ENCODE measurements around the gene NPM1.

NPM1 gene

DNA sequence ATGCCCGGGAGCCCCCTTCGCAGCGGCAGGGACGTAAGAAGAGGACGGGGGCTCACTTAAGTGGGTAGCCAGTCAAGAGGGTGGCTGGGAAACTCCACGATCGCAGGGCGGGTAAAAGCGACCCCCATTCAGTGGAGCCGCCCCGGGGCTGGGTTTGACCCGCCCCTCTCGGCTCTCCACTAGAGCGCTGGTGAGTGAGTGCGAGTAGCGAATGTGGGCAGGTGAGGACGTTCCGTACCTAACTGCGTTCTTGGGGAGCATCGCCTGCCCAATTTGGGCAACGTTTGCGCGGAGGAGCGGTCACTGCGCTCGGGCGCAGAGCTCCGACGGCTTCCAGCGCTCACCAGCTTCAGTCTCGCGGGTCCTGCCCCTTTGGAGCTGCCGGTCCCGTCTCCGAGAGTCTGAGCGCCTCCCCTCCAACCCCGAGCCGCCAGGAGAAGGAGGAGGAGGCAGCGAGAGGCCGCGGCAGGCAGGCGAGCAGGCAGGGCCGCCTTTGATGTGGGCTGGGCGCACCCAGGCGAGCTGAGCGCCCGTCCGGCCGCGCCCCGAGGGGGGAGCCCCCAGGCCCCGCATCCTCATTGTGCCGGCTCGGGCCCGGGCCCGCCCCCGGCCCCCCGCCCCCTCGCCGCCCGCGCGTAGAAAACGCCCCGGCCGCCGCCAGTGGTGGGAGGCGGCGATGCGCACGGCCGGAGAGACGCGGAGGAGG is 31.5 kb downstream of the NPM1 start, which contains the start of gene FGF18:
FGF18 (plus strand) TSS at position 666 of the 706 bp plus-strand sequence. CDS start 553 bp downstream, outside the sequence.
- peak; percentile 78 for DNase-seq (ENCODE audit: low spot score)
- in situ Hi-C loops (cut with MboI; ENCODE audit: low sequenced_read_pairs, unreplicated experiment): loop anchor here (25.0 kb wide), 1 partner anchor 618 kb away; no protein-coding TSS in a partner anchor
- TF ChIP-seq, protein P1, sequence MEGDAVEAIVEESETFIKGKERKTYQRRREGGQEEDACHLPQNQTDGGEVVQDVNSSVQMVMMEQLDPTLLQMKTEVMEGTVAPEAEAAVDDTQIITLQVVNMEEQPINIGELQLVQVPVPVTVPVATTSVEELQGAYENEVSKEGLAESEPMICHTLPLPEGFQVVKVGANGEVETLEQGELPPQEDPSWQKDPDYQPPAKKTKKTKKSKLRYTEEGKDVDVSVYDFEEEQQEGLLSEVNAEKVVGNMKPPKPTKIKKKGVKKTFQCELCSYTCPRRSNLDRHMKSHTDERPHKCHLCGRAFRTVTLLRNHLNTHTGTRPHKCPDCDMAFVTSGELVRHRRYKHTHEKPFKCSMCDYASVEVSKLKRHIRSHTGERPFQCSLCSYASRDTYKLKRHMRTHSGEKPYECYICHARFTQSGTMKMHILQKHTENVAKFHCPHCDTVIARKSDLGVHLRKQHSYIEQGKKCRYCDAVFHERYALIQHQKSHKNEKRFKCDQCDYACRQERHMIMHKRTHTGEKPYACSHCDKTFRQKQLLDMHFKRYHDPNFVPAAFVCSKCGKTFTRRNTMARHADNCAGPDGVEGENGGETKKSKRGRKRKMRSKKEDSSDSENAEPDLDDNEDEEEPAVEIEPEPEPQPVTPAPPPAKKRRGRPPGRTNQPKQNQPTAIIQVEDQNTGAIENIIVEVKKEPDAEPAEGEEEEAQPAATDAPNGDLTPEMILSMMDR (IDR thresholded peaks at IDR 0.05; ENCODE audit: borderline replicate concordance, control extremely low read depth, extremely low read depth, insufficient read depth, missing control alignments): no peak

DNA sequence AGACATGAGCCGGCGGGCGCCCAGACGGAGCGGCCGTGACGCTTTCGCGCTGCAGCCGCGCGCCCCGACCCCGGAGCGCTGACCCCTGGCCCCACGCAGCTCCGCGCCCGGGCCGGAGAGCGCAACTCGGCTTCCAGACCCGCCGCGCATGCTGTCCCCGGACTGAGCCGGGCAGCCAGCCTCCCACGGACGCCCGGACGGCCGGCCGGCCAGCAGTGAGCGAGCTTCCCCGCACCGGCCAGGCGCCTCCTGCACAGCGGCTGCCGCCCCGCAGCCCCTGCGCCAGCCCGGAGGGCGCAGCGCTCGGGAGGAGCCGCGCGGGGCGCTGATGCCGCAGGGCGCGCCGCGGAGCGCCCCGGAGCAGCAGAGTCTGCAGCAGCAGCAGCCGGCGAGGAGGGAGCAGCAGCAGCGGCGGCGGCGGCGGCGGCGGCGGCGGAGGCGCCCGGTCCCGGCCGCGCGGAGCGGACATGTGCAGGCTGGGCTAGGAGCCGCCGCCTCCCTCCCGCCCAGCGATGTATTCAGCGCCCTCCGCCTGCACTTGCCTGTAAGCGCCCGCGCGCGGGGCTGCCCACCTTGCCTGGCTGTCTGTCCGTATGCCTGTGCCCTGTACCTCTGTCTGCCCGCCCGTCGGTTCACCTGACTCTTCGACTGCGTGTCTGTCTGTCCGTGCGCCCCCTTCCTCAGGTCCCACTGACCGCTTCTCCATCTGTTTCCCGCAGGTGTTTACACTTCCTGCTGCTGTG is 32.2 kb downstream of the NPM1 start:
- TF ChIP-seq, protein P1 (IDR thresholded peaks at IDR 0.05; ENCODE audit: borderline replicate concordance, control extremely low read depth, extremely low read depth, insufficient read depth, missing control alignments): no peak
- in situ Hi-C loops (cut with MboI; ENCODE audit: low sequenced_read_pairs, unreplicated experiment): loop anchor here (25.0 kb wide), 1 partner anchor 617 kb away; no protein-coding TSS in a partner anchor
- DNase-seq (ENCODE audit: low spot score): peak; percentile 65

DNA sequence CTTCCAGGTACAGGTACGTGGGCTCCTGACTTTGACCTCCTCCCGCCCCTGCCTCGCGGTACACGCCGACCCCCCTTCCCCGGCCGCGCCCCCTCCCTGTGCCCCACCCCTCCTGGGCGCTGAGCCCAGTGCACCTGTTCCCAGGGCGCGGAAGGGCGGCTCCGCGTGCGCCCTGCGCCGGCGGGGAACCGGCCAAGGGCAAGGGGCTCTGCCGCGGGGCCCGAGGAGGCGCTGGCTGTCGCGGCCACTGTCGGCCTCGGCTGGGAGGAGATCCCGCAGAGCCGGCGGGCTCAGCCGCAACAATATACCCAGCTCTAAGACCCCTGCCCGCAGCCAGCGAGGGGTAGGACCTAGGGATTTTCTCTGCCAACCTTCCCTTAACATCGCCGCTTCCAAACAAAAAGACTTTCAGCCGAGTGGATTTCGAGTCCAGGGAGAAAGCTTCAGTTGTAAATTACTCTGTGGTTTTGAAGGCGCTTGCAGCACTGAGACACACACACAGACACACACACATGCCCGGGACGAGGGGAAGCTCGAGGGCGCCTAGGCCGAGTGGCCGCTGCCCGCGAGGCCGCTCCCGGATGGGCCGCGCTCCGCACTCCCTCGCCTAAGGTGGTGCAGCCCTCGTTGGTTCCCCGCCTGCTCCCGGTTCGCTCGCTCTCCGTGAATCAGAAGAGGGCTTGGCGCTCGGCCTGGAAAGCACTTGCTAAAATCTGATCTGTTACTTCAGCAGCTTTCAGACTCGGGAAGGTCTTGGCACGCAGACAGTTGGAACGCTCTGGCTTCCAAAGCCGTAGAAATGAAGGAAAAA is 33.0 kb downstream of the NPM1 start:
- TF ChIP-seq, protein P1 (IDR thresholded peaks at IDR 0.05; ENCODE audit: borderline replicate concordance, control extremely low read depth, extremely low read depth, insufficient read depth, missing control alignments): no peak
- no peak for DNase-seq (ENCODE audit: low spot score)
- in situ Hi-C loops (cut with MboI; ENCODE audit: low sequenced_read_pairs, unreplicated experiment): loop anchor here (25.0 kb wide), 1 partner anchor 617 kb away; no protein-coding TSS in a partner anchor

DNA sequence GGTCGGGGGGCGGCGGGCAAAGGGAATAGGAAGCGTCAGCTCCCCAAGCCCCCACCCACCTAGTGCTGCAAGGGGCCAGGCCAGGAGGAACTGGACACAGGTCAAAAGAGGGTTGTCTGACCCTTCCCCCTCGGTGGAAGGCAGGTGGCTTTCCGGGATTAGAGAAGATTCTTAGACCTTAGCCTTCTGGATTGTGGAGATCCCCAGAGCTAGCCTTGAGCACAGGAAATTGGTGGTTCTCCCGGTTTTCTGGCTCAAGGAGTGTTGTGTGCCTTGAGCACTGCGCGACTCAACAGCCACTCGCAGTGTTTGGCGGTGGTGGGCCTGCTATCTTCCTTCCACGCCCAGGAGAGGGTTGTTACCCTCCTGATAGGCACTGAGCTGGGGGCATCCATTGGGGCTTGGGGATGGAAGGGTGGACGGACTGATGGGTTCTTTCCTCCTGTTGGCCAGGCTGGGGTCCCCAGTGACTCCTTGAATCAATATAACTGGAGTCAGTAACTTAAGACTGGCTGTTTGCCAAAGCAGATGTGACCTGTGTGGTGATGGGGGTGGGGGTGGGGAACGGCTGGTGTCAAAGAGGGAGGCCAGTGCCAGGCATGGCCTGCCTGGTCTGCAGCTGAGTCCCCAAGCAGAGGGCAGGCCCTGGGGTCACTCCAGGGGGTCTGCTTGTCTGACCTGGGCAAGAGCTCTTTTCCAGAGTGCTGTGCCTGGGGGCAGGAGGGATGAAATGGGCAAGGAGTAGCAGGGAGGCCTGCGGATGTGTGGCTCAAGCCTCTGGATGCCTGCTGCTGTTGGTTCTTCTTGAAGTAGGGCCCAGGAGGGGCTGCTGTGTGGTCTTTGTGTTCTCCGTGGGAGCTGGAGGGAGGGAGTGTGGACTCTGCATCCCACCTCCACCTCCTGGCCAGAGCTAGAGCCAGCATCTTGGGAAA is 33.9 kb downstream of the NPM1 start:
- in situ Hi-C loops (cut with MboI; ENCODE audit: low sequenced_read_pairs, unreplicated experiment): loop anchor here (25.0 kb wide), 1 partner anchor 616 kb away; no protein-coding TSS in a partner anchor
- TF ChIP-seq, protein P1 (IDR thresholded peaks at IDR 0.05; ENCODE audit: borderline replicate concordance, control extremely low read depth, extremely low read depth, insufficient read depth, missing control alignments): no peak
- no peak for DNase-seq (ENCODE audit: low spot score)

DNA sequence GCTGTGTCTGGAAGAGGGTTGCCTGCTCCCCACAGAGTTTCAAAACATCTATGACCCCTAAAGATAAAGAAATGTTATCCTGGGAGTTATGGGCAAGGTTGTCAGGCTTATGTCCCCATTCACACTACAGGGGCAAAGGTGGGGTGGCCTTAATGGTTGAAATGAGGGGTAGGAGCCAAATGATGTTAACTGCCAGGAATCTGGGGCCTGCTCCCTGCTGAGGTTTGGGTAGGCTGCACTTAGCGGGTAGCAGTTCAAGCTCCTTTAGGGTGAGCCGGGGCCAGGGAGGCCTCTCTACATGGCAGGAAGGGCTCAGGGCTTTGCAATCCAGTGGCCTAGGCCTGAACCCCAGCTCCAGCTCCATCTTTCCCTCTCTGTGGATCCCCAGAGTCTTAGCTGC is 34.8 kb downstream of the NPM1 start:
- in situ Hi-C loops (cut with MboI; ENCODE audit: low sequenced_read_pairs, unreplicated experiment): loop anchor here (25.0 kb wide), 1 partner anchor 615 kb away; no protein-coding TSS in a partner anchor
- TF ChIP-seq, protein P1 (IDR thresholded peaks at IDR 0.05; ENCODE audit: borderline replicate concordance, control extremely low read depth, extremely low read depth, insufficient read depth, missing control alignments): no peak
- DNase-seq (ENCODE audit: low spot score): no peak

All from GM13976 (cell line).